Left kidney (tissue), 8 donors: ENCODE data around the gene IFIT3. TPM values are rescaled to one million over a fixed set of nuclear protein-coding genes. Genes with fewer than 3 reads are reported as not detected.
"Not testable (repeated sequence)": the region's sequence is repeated elsewhere in the genome, so short reads cannot be mapped to it uniquely, and the experiment has no call there.

ENCODE experiments used
- DNase-seq: peaks from one replicate; pipeline ENCODE4 v3.0.0-alpha.2; 2013
- long read RNA-seq, 8 donors: transcript quantifications; one replicate each; lab custom pipeline, GENCODE V29; 2026
- polyA plus RNA-seq: library from polyadenylated mRNA; unstranded; fragments of 120-200 nt; gene quantifications from one replicate; pipeline ENCODE4 v1.2.1, GENCODE V29; 2013; ENCODE audit not compliant: insufficient read length

The IFIT3 gene
- polyA plus RNA-seq: 14.2 TPM
- long read RNA-seq, donor 1, partial matches to known transcripts: 0 of 6 reads
- long read RNA-seq, donor 1, other reads (novel, unspliced or antisense): 0 of 6 reads
- long read RNA-seq, donor 2, partial matches to known transcripts: 5 of 12 reads
- long read RNA-seq, donor 2, other reads (novel, unspliced or antisense): 0 of 12 reads
- long read RNA-seq, donor 3, partial matches to known transcripts: 0 of 3 reads
- long read RNA-seq, donor 3, other reads (novel, unspliced or antisense): 0 of 3 reads
- long read RNA-seq, donor 4: 0 reads
- long read RNA-seq, donor 5, partial matches to known transcripts: 0 of 6 reads
- long read RNA-seq, donor 5, other reads (novel, unspliced or antisense): 0 of 6 reads
- long read RNA-seq, donor 6, partial matches to known transcripts: 0 of 3 reads
- long read RNA-seq, donor 6, other reads (novel, unspliced or antisense): 0 of 3 reads
- long read RNA-seq, donor 7, partial matches to known transcripts: 0 of 6 reads
- long read RNA-seq, donor 7, other reads (novel, unspliced or antisense): 0 of 6 reads
- long read RNA-seq, donor 8, partial matches to known transcripts: 0 of 2 reads
- long read RNA-seq, donor 8, other reads (novel, unspliced or antisense): 0 of 2 reads

GRCh38 chr10:89327803-89328441 lies at the start of gene IFIT3:
IFIT3 (plus strand) TSS chr10:89327997; CDS start chr10:89328074, 77 bp downstream.
- DNase-seq: peak; percentile 90

GRCh38 chr10:89278034-89278535 lies 49.7 kb upstream of the IFIT3 start:
- DNase-seq: no peak

- no peak for DNase-seq
Measured at GRCh38 chr10:89278900-89279392, 48.9 kb upstream of the IFIT3 start.

GRCh38 chr10:89279421-89279869 lies 48.4 kb upstream of the IFIT3 start:
- DNase-seq: no peak

- no peak for DNase-seq
Measured at GRCh38 chr10:89280508-89280907, 47.3 kb upstream of the IFIT3 start.

GRCh38 chr10:89281606-89282395 lies 46.0 kb upstream of the IFIT3 start:
- DNase-seq: no peak

GRCh38 chr10:89283025-89283935 lies 44.5 kb upstream of the IFIT3 start:
- no peak for DNase-seq

GRCh38 chr10:89283936-89284475 lies 43.8 kb upstream of the IFIT3 start:
- peak; percentile 70 for DNase-seq

GRCh38 chr10:89284711-89285110 lies 43.1 kb upstream of the IFIT3 start:
- DNase-seq: not testable (repeated sequence)

GRCh38 chr10:89285303-89285702 lies 42.5 kb upstream of the IFIT3 start:
- DNase-seq: not testable (repeated sequence)

- no peak for DNase-seq
Measured at GRCh38 chr10:89294721-89295239, 33.0 kb upstream of the IFIT3 start.

GRCh38 chr10:89295597-89295996 lies 32.2 kb upstream of the IFIT3 start:
- no peak for DNase-seq

- no peak for DNase-seq
Measured at GRCh38 chr10:89296220-89296648, 31.6 kb upstream of the IFIT3 start.

- no peak for DNase-seq
Measured at GRCh38 chr10:89297356-89297755, 30.4 kb upstream of the IFIT3 start.

- DNase-seq: no peak
Measured at GRCh38 chr10:89297791-89298190, 30.0 kb upstream of the IFIT3 start.

- no peak for DNase-seq
Measured at GRCh38 chr10:89299031-89299430, 28.8 kb upstream of the IFIT3 start.

- no peak for DNase-seq
Measured at GRCh38 chr10:89301232-89301631, 26.6 kb upstream of the IFIT3 start.

- DNase-seq: peak; percentile 65
Measured at GRCh38 chr10:89301721-89302445, 25.9 kb upstream of the IFIT3 start, which contains the start of gene IFIT2. IFIT2 (plus strand) TSS chr10:89302046; CDS start chr10:89302124, 78 bp downstream.

- DNase-seq: no peak
Measured at GRCh38 chr10:89302625-89303024, 25.2 kb upstream of the IFIT3 start.
